ENCODE results near the gene COMT. TPM values are rescaled to one million over a fixed set of nuclear protein-coding genes. Genes with fewer than 3 reads are reported as not detected.
A peak's percentile ranks its signal among the peaks of the same experiment; 100 is the strongest.

The COMT gene
- total and polyA plus RNA-seq, 9 of the 15 experiments (the other 6 are each of a cell fraction or from before 2014, with no cell fraction given): 12.5 to 351 (median 155) TPM

- in situ Hi-C loops (cut with MboI) (no loop called here), intact Hi-C loops (cut with micrococcal nuclease) (no loop called here)
- no peak overlapping the region; the same call in 1 of the 2 replicates for H3K4me3 ChIP-seq
- peak overlapping the region; percentile 85 for H3K4me2 ChIP-seq (ENCODE audit: insufficient read depth, low read length)
- TSS peak; percentile 42 for BruUV-seq (replicated peaks)
- 72% methylated on average over 10 of the region's 10 CpGs for WGBS (ENCODE audit: insufficient coverage, low coverage, missing lambda C conversion rate)
- peaks cover 0 to 8% of the 10 kb centered on the region in 2 experiments; a peak in 2 of 5 replicates for H3K27me3 ChIP-seq (ENCODE audit: control insufficient read depth in 2 of 2, insufficient read depth in 2 of 2, low read length in 2 of 2)
- CTCF ChIA-PET (ENCODE audit: low intra/inter-chr PET ratio): interaction anchor here (1.5 to 5.7 kb wide), 2 partner anchors 45 kb away, joined by 6 to 109 read pairs; no protein-coding TSS in a partner anchor
- peaks cover 39% of the 10 kb centered on the region for H3K79me2 ChIP-seq (ENCODE audit: control insufficient read depth, insufficient read depth, low read length)
- ATAC-seq: no peak
- no peaks in the 10 kb centered on the region for H3K9me3 ChIP-seq (replicated peaks; ENCODE audit: control insufficient read depth, insufficient read depth, low read depth, low read length)
- no peak for FAIRE-seq
- DNase-seq (ENCODE audit: extremely low read depth in 1 of 4, low spot score in 3 of 4): peak in 1 of 4 experiments; percentile 66
- POLR2A ChIA-PET: interaction anchor here (0.5 to 10.0 kb wide), 24 partner anchors 7 to 214 kb away, joined by 3 to 120 read pairs (median 4); partner anchors contain the start of genes TANGO2 and TRMT2A
- H2AFZ ChIP-seq (ENCODE audit: low read depth, low read length): no peak overlapping the region
- peaks cover 13% of the 10 kb centered on the region; the same call in 2 of the 3 replicates for H3K36me3 ChIP-seq (ENCODE audit: control insufficient read depth, insufficient read depth, low read length)
- peaks cover 25% of the 10 kb centered on the region for H3K9me1 ChIP-seq (ENCODE audit: control insufficient read depth, insufficient read depth, low read length)
- peaks cover 5% of the 10 kb centered on the region; the same call in 1 of the 2 replicates for H4K20me1 ChIP-seq (replicated peaks; ENCODE audit: control insufficient read depth, insufficient read depth, low read length)
- H3K9ac ChIP-seq (ENCODE audit: insufficient read depth in 1 of 2, low read depth in 2 of 2, low read length in 2 of 2): peak overlapping the region; percentile 59 to 87
- peaks cover 48 to 74% of the 10 kb centered on the region in 2 experiments for H3K4me1 ChIP-seq (replicated peaks in 1 of 2; ENCODE audit: control insufficient read depth in 2 of 2, insufficient read depth in 2 of 2, low read length in 2 of 2)
- H3K27ac ChIP-seq (ENCODE audit: extremely low read depth, low read depth, low read length): no peak overlapping the region
- TF ChIP-seq BRF2 (IDR thresholded peaks at IDR 0.05; ENCODE audit: borderline replicate concordance, insufficient read depth, insufficient read length): no peak
- peak; percentile 2 for TF ChIP-seq HNRNPLL (IDR thresholded peaks at IDR 0.05; ENCODE audit: low read depth, low read length, poor library complexity, severe bottlenecking)
- no peak for TF ChIP-seq ZFP1 (CRISPR knock-in tag; IDR thresholded peaks at IDR 0.05)
- no peak for TF ChIP-seq MYC (IDR thresholded peaks at IDR 0.05; ENCODE audit: low read depth, low read length)
- 0 out of 2 replicates have a peak, but pooled peaks have one; percentile 61 for TF ChIP-seq MYC (CRISPR knock-in tag; IDR thresholded peaks at IDR 0.05; ENCODE audit: borderline replicate concordance, low read depth)
- no peak for TF ChIP-seq POLR2AphosphoS5 (IDR thresholded peaks at IDR 0.05; ENCODE audit: control insufficient read depth, insufficient read depth, low read depth, low read length)
- no peak for TF ChIP-seq FOS (IDR thresholded peaks at IDR 0.05; ENCODE audit: extremely low read depth, insufficient read length)
- no peak for TF ChIP-seq ZNF764 (CRISPR knock-in tag; IDR thresholded peaks at IDR 0.05; ENCODE audit: low read depth)
- TF ChIP-seq WHSC1 (IDR thresholded peaks at IDR 0.05; ENCODE audit: low read length): peak; percentile 73
- peak; percentile 67 for TF ChIP-seq THAP12 (CRISPR knock-in tag; IDR thresholded peaks at IDR 0.05)
- no peak for TF ChIP-seq ZNF740 (CRISPR knock-in tag; IDR thresholded peaks at IDR 0.05)
- TF ChIP-seq ZNF740 (tag; IDR thresholded peaks at IDR 0.05): 0 out of 4 replicates have a peak, but pooled peaks of 1 of the 2 experiments have one; percentile 20
- TF ChIP-seq ZNF699 (CRISPR knock-in tag; IDR thresholded peaks at IDR 0.05; ENCODE audit: insufficient replicate concordance): no peak
- no peak for TF ChIP-seq GABPB2 (CRISPR knock-in tag; conservative IDR thresholded peaks at IDR 0.05)
- TF ChIP-seq SETDB1 (IDR thresholded peaks at IDR 0.05; ENCODE audit: low read length): peak; percentile 20
- TF ChIP-seq ZNF239 (CRISPR knock-in tag; IDR thresholded peaks at IDR 0.05): no peak
Measured at GRCh38 chr22:20015187-20015625, 73.6 kb downstream of the COMT start.
